LNCaP clone FGC (cell line): Measurements from ENCODE around the gene SLC7A11.

Source experiments
- DNase-seq: peaks from one replicate; pipeline ENCODE4 v3.0.0-alpha.2; 2011; ENCODE audit warnings: low read depth
- H3K4me3 ChIP-seq: 2 replicates; pipeline ENCODE4 v1.5.1; 2011; ENCODE audit warnings: mild to moderate bottlenecking, low read depth, low read length, control low read depth
- CTCF ChIP-seq: IDR thresholded peaks from 2 replicates; pipeline ENCODE4 v1.5.1; 2012; ENCODE audit warnings: mild to moderate bottlenecking; ENCODE audit not compliant: control insufficient read depth, insufficient read depth; ENCODE audit errors: extremely low read depth

The SLC7A11 gene

GRCh38 chr4:138202686-138203085 is 39.5 kb downstream of the SLC7A11 start:
- no peak for DNase-seq
- TF ChIP-seq CTCF, result no peak

GRCh38 chr4:138200236-138200590 is 41.9 kb downstream of the SLC7A11 start:
- H3K4me3 ChIP-seq, result no peak overlapping the region
- no peak for DNase-seq
- no peak for TF ChIP-seq CTCF

More at GRCh38 chr4:138202686-138203085, 39.5 kb downstream of the SLC7A11 start:
- H3K4me3 ChIP-seq, result no peak overlapping the region

GRCh38 chr4:138199568-138200235 is 42.4 kb downstream of the SLC7A11 start:
- peak; percentile 64 for DNase-seq
- TF ChIP-seq CTCF, result no peak
- no peak overlapping the region; the same call in 1 of the 2 replicates for H3K4me3 ChIP-seq

DNA sequence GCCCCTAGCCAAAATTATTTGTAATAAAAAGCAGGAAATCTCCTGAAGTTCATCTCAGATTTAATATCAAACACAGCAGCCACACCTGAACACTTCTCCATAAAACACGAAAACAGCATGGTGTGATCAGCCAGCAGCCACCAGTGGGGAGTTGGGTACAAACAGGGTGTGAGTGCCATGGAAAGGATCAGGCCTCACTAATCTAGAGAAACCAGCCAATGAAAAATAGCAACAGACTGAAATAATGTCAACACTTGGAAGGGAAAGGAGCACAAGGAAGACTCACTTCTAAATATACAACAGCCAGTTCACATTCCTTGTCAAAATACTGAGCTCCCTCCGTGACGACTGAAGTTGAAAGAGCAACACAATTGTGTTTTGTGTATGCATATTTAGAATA is 46.0 kb downstream of the SLC7A11 start:
- TF ChIP-seq CTCF, result no peak
- DNase-seq, result no peak
- H3K4me3 ChIP-seq, result no peak overlapping the region

GRCh38 chr4:138193963-138194362 is 48.2 kb downstream of the SLC7A11 start:
- no peak for TF ChIP-seq CTCF

GRCh38 chr4:138192113-138192512 is 50.0 kb downstream of the SLC7A11 start:
- no peak for TF ChIP-seq CTCF
- DNase-seq, result no peak
- H3K4me3 ChIP-seq, result no peak overlapping the region

More at GRCh38 chr4:138193963-138194362, 48.2 kb downstream of the SLC7A11 start:
- H3K4me3 ChIP-seq, result no peak overlapping the region
- DNase-seq, result no peak

- no peak for DNase-seq
- no peak overlapping the region for H3K4me3 ChIP-seq
- no peak for TF ChIP-seq CTCF
Observed at GRCh38 chr4:138190452-138190858, 51.7 kb downstream of the SLC7A11 start.
